HepG2 (cell line): ENCODE data around the gene NOC2L. TPM values are rescaled to one million over a fixed set of nuclear protein-coding genes. Genes with fewer than 3 reads are reported as not detected.

Experiments used
- HDAC1 ChIP-seq: sonication (generic); formaldehyde crosslinking; IDR thresholded peaks from 2 replicates; pipeline ENCODE4 v1.5.1; 2020; ENCODE audit warnings: mild to moderate bottlenecking, missing genetic modification reagents
- HNRNPK ChIP-seq: fragments of 200-400 bp; formaldehyde crosslinking; IDR thresholded peaks from 2 replicates; pipeline ENCODE4 v1.6.1; 2018; ENCODE audit warnings: low read length, low read depth, moderate library complexity, mild to moderate bottlenecking; ENCODE audit not compliant: poor library complexity, severe bottlenecking
- KMT2A ChIP-seq: sonication (generic); formaldehyde crosslinking; IDR thresholded peaks from 2 replicates; pipeline ENCODE4 v1.4.0; 2020; ENCODE audit warnings: missing genetic modification reagents
- MED1 ChIP-seq: sonication (generic); formaldehyde crosslinking; IDR thresholded peaks from 2 replicates; pipeline ENCODE4 v1.4.0; 2020; ENCODE audit warnings: missing genetic modification reagents
- MYC ChIP-seq: sonication (generic); formaldehyde crosslinking; IDR thresholded peaks from 2 replicates; pipeline ENCODE4 v1.9.0; 2021; ENCODE audit warnings: missing genetic modification reagents, borderline replicate concordance
- NONO ChIP-seq, 2 experiments: fragments of 450-650 bp in 1 of 2; sonication (generic) in 1 of 2; formaldehyde crosslinking in 1 of 2; IDR thresholded peaks in 1 of 2; conservative IDR thresholded peaks in 1 of 2; 2 replicates each; pipeline versions ENCODE4 v1.6.1 to v1.8.0; 2017 to 2022; ENCODE audit warnings: mild to moderate bottlenecking in 1 of 2, missing genetic modification reagents in 1 of 2, moderate library complexity in 1 of 2
- PAWR ChIP-seq: sonication (generic); formaldehyde crosslinking; IDR thresholded peaks from 2 replicates; pipeline ENCODE4 v1.4.0; 2020; ENCODE audit warnings: missing genetic modification reagents, mild to moderate bottlenecking, borderline replicate concordance
- RXRB ChIP-seq: IDR thresholded peaks from 2 replicates; pipeline ENCODE4 v1.6.1; 2016; ENCODE audit warnings: borderline replicate concordance, missing genetic modification reagents, missing compliant biosample characterization
- SALL1 ChIP-seq: sonication (generic); formaldehyde crosslinking; IDR thresholded peaks from 2 replicates; pipeline ENCODE4 v1.8.0; 2022; ENCODE audit warnings: mild to moderate bottlenecking, missing genetic modification reagents
- SOX5 ChIP-seq: IDR thresholded peaks from 2 replicates; pipeline ENCODE4 v1.6.1; 2016; ENCODE audit warnings: borderline replicate concordance
- TSC22D2 ChIP-seq: sonication (generic); formaldehyde crosslinking; IDR thresholded peaks from 2 replicates; pipeline ENCODE4 v1.5.1; 2020; ENCODE audit warnings: missing genetic modification reagents, mild to moderate bottlenecking, borderline replicate concordance
- YEATS2 ChIP-seq: sonication (generic); formaldehyde crosslinking; IDR thresholded peaks from 2 replicates; pipeline ENCODE4 v1.4.0; 2020; ENCODE audit warnings: missing genetic modification reagents, borderline replicate concordance
- ZFAT ChIP-seq: sonication (generic); formaldehyde crosslinking; conservative IDR thresholded peaks from 2 replicates; pipeline ENCODE4 v1.8.1; 2023; ENCODE audit warnings: missing genetic modification reagents, inconsistent platforms
- ZFX ChIP-seq: sonication (generic); formaldehyde crosslinking; IDR thresholded peaks from 2 replicates; pipeline ENCODE4 v1.4.0; 2020; ENCODE audit warnings: mild to moderate bottlenecking, low read depth, missing genetic modification reagents, moderate library complexity
- ZNF205 ChIP-seq: IDR thresholded peaks from 2 replicates; pipeline ENCODE4 v1.6.1; 2018; ENCODE audit warnings: missing biosample characterization, missing genetic modification reagents
- ZNF296 ChIP-seq: sonication (generic); formaldehyde crosslinking; conservative IDR thresholded peaks from 2 replicates; pipeline ENCODE4 v1.5.0; 2020; ENCODE audit warnings: mild to moderate bottlenecking, missing genetic modification reagents
- ZNF30 ChIP-seq: sonication (generic); formaldehyde crosslinking; IDR thresholded peaks from 2 replicates; pipeline ENCODE4 v1.5.0; 2020; ENCODE audit warnings: mild to moderate bottlenecking, missing genetic modification reagents
- ZNF335 ChIP-seq: sonication (generic); formaldehyde crosslinking; IDR thresholded peaks from 2 replicates; pipeline ENCODE4 v1.4.0; 2020; ENCODE audit warnings: missing genetic modification reagents
- ZNF343 ChIP-seq: sonication (generic); formaldehyde crosslinking; IDR thresholded peaks from 2 replicates; pipeline ENCODE4 v1.4.0; 2020; ENCODE audit warnings: mild to moderate bottlenecking, missing genetic modification reagents
- ZNF546 ChIP-seq: sonication (generic); formaldehyde crosslinking; conservative IDR thresholded peaks from 2 replicates; pipeline ENCODE4 v1.8.1; 2023; ENCODE audit warnings: mild to moderate bottlenecking, missing genetic modification reagents
- ZNF550 ChIP-seq: sonication (generic); formaldehyde crosslinking; IDR thresholded peaks from 2 replicates; pipeline ENCODE4 v1.4.0; 2020; ENCODE audit warnings: mild to moderate bottlenecking, missing genetic modification reagents, borderline replicate concordance
- polyA plus RNA-seq, 8 experiments: library from polyadenylated mRNA; depleted of rRNA in 3 of 8; stranded (reverse) in 7 of 8; unstranded in 1 of 8; fragments of >200 nt; fragmentation: Illumina TruSeq in 4 of 8; extraction: Trizol in 4 of 8; gene quantifications; 2 replicates each; pipeline versions ENCODE4 v1.2.1 to v1.2.3, GENCODE V29; 2011 to 2016; ENCODE audit warnings: low read depth in 4 of 8, missing spikeins in 1 of 8, mixed read lengths in 1 of 8; ENCODE audit not compliant: insufficient read depth in 1 of 8
- total RNA-seq, 5 experiments: library from RNA; depleted of rRNA; stranded (reverse); fragments of >200 nt; fragmentation: Illumina TruSeq; extraction: Trizol; gene quantifications; 2 replicates each; pipeline ENCODE4 v1.2.3, GENCODE V29; 2016; ENCODE audit warnings: low read depth in 1 of 5
- TF ChIP-seq, protein P1 (sequence below): IDR thresholded peaks from 2 replicates; pipeline ENCODE4 v1.6.1; 2016; ENCODE audit warnings: missing genetic modification reagents, missing compliant biosample characterization
- TF ChIP-seq, protein P2 (sequence below): sonication (generic); formaldehyde crosslinking; IDR thresholded peaks from 2 replicates; pipeline ENCODE4 v1.5.1; 2020; ENCODE audit warnings: mild to moderate bottlenecking, moderate library complexity, missing genetic modification reagents
- TF ChIP-seq, protein P3 (sequence below): sonication (generic); formaldehyde crosslinking; IDR thresholded peaks from 2 replicates; pipeline ENCODE4 v1.9.0; 2022; ENCODE audit warnings: missing genetic modification reagents, mild to moderate bottlenecking, borderline replicate concordance

The NOC2L gene
- total and polyA plus RNA-seq, 2 of the 13 experiments (the other 11 are each of a cell fraction or from before 2014, with no cell fraction given) = 32.0 to 103 TPM

DNA sequence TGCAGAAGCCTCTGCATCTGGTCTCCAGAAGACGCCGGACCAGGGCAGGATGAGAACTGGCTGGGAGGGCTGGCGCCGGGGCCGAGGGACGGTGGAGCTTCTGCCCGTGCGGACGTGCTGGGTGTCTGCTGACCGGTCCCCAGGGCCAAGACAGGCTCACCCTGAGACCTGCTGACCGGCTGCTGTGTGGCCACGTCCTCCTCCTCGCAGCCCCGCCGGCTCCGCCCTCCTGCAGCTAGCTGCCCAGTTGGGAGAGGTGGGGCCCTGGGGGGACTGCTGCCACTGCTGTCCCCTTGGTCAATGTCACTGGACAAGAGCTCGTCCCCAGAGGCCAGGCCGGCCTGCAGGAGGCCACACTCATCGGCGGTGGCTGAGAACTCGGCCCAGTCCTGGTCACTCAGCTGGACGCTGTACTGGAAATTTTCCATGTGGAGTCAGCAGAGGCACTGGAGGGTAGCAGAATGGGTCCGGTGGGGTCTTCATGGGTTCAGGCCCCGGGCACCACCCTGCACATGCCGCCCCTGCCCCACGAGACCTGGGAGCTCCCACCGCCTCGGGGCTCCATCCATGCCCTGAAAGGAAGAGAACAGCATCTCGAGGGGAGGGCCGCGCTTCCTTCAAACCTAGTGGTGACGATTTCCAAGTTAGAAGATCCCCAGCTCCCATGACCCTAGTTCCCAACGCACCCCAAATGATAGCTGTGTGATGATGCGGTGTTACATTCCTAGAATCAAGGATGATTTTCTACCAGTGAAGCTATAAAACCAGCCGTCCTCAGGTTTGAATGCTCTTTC, 21.7 kb upstream of the NOC2L start (continued):
- no peak for TF ChIP-seq NONO (IDR thresholded peaks at IDR 0.05)
- TF ChIP-seq NONO (CRISPR knock-in tag; conservative IDR thresholded peaks at IDR 0.05) = no peak
- TF ChIP-seq, protein P1, sequence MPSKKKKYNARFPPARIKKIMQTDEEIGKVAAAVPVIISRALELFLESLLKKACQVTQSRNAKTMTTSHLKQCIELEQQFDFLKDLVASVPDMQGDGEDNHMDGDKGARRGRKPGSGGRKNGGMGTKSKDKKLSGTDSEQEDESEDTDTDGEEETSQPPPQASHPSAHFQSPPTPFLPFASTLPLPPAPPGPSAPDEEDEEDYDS (CRISPR knock-in tag) = peak; percentile 68; the same call in 1 of the 2 replicates
- peak; percentile 75 for TF ChIP-seq ZFX (CRISPR knock-in tag)
- TF ChIP-seq PAWR (CRISPR knock-in tag) = 0 out of 2 replicates have a peak, but pooled peaks have one; percentile 71
- TF ChIP-seq, protein P2, sequence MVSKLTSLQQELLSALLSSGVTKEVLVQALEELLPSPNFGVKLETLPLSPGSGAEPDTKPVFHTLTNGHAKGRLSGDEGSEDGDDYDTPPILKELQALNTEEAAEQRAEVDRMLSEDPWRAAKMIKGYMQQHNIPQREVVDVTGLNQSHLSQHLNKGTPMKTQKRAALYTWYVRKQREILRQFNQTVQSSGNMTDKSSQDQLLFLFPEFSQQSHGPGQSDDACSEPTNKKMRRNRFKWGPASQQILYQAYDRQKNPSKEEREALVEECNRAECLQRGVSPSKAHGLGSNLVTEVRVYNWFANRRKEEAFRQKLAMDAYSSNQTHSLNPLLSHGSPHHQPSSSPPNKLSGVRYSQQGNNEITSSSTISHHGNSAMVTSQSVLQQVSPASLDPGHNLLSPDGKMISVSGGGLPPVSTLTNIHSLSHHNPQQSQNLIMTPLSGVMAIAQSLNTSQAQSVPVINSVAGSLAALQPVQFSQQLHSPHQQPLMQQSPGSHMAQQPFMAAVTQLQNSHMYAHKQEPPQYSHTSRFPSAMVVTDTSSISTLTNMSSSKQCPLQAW (CRISPR knock-in tag) = peak; percentile 63; the same call in 1 of the 2 replicates
- TF ChIP-seq ZNF546 (CRISPR knock-in tag) = 0 out of 2 replicates have a peak, but pooled peaks have one; percentile 16
- no peak for TF ChIP-seq TSC22D2 (CRISPR knock-in tag)
- TF ChIP-seq HNRNPK = no peak
- TF ChIP-seq ZNF335 = 0 out of 2 replicates have a peak, but pooled peaks have one; percentile 36
- TF ChIP-seq YEATS2 (CRISPR knock-in tag) = no peak
- TF ChIP-seq SALL1 (CRISPR knock-in tag) = peak; percentile 55; the same call in 1 of the 2 replicates
- 0 out of 2 replicates have a peak, but pooled peaks have one; percentile 10 for TF ChIP-seq MYC (CRISPR knock-in tag)
- TF ChIP-seq ZFAT (CRISPR knock-in tag) = no peak
- 0 out of 2 replicates have a peak, but pooled peaks have one; percentile 37 for TF ChIP-seq ZNF343 (CRISPR knock-in tag)
- TF ChIP-seq ZNF296 (CRISPR knock-in tag) = peak; percentile 93
- no peak for TF ChIP-seq ZNF550 (CRISPR knock-in tag)
- peak; percentile 53 for TF ChIP-seq MED1 (CRISPR knock-in tag)
- 0 out of 2 replicates have a peak, but pooled peaks have one; percentile 22 for TF ChIP-seq HDAC1 (CRISPR knock-in tag)
- no peak for TF ChIP-seq KMT2A
- peak; percentile 36; the same call in 1 of the 2 replicates for TF ChIP-seq RXRB
- no peak for TF ChIP-seq ZNF205 (CRISPR knock-in tag)
- 0 out of 2 replicates have a peak, but pooled peaks have one; percentile 11 for TF ChIP-seq SOX5 (CRISPR knock-in tag)
- no peak for TF ChIP-seq ZNF30 (CRISPR knock-in tag)
- TF ChIP-seq, protein P3, sequence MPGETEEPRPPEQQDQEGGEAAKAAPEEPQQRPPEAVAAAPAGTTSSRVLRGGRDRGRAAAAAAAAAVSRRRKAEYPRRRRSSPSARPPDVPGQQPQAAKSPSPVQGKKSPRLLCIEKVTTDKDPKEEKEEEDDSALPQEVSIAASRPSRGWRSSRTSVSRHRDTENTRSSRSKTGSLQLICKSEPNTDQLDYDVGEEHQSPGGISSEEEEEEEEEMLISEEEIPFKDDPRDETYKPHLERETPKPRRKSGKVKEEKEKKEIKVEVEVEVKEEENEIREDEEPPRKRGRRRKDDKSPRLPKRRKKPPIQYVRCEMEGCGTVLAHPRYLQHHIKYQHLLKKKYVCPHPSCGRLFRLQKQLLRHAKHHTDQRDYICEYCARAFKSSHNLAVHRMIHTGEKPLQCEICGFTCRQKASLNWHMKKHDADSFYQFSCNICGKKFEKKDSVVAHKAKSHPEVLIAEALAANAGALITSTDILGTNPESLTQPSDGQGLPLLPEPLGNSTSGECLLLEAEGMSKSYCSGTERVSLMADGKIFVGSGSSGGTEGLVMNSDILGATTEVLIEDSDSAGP (CRISPR knock-in tag) = 0 out of 2 replicates have a peak, but pooled peaks have one; percentile 42
